ENCODE results near the gene GPR61.

The GPR61 gene

DNA sequence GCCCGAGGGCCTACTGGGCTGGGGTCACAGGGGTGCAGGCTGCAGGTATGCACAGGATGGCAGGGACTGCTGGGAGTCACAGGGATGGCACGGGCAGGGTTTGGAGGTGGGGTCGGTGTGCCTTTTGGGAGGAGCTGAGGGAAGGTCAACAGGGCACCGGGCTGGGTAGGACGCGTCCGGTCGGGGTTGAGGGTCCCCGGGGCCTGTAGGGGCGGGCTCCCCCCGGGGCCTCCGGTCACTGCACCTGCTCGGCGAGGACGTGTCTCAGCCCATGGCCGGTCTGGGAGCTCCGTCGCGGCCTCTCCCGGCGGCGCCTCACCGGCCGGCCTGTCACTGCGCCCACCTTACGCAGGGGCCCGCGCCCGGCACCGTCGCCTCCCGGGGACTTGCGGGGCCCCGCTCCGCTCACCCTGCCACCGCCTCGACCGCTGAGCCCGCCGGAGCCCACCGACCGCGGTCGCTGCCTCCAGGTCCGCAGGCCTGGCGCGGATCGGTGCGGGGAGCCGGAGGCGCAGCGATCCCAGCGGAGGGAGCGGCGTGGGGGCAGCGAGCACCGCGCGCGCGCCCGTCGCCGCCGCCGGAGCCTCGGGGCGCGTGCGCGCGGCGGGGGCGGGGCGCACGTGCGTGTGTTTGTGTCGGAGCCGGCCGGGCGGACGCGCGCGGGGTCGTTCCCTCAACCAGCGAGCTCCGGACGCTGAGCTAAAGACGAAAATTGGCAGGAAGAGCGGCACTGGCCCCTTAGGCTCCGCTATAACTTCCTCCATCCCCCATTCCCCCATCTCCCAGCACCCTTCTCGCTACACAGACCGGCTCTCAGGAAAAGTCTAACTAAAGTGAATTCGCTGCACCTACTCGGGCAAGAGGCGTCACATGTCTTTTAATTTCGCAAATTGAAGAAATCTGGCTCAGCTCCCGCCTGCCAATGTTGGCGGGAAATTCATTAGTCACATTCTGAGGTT lies 30.2 kb upstream of the GPR61 start, which contains the start of gene AMIGO1:
Gene AMIGO1 (minus strand): TSS at position 552 of the 959 bp plus-strand sequence. CDS start 815 bp downstream, outside the sequence.
- DNase-seq: peak; percentile 25

DNA sequence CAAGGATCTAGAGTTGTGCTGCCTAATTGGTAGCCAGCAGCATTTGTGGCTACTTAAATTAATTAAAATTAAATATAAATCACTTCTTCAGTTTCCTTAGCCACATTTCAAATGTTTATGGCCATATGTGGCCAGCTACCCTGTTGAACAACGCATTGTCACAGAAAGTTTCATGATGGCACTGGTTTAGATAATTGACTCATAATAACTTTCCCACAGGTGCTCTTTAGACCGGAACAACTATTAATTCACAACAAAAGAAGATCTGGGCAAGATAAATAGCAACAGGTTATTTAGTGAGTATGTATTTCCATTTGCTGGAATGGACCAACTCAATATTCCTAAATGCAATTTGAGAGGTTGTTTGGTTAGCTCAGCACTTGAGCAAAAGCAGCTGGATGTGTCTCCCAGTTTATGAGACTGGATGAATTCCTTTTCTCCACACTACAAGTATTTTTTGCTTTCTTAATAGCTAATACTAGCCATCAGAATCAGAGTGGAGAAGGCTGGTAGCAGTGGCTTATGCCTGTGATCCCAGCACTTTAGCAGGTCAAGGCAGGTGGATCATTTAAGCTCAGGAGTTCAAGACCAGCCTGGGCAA lies 26.5 kb upstream of the GPR61 start:
- DNase-seq: no peak

DNA sequence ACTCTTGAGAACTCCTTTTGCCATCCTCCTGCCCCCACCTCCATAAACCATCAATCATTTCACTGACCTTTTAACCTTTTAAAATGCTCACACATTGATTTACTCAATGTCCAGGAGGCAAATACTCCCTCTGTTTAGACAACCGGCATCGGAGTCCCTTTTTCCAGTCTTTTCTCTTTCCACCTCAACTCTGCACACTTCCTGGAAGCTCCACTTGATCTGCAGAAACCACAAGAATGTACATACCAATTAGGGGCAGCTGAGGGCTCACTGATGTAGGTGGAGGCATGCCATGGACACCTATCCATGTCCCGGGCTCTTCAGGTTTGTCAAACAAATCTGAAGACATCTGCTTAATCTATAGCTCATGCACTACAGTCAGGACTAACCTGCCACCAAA lies 24.8 kb upstream of the GPR61 start:
- DNase-seq: no peak

DNA sequence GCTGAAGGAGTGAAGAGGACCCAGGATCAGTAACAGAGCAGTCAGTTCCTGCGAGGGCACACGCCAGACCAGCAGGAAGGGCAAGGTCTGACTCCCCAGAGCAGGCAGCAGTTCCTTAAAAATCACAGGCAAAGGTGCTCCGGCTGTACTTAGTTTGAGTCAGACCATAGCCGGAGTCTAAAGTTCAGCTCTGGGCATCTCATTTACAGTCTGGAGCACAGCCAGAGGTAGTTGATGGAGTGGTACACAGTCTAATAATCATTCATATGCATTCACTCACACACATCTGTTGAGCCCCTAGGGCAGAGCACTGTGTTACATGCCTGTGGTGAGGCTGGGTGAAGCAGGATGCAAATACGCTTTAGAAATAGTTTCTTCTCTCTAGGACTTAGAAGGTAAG lies 22.8 kb upstream of the GPR61 start:
- DNase-seq: no peak

DNA sequence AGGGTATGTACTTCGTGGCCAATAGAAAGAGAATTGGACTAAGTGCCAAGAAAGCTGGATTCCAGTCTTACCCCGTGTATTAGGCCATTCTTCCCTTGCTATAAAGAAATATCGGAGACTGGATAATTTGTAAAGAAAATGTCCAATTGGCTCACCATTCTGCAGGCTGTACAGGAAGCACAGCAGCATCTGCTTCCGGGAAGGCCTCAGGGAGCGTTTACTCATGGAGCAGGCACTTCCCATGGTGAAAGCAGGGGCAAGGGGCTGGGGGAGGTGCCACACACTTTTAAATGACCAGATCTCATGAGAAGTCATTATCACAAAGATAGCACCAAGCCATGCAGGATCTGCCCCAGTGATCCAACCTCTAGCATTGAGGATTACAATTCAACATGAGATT lies 22.3 kb upstream of the GPR61 start:
- no peak for DNase-seq

DNA sequence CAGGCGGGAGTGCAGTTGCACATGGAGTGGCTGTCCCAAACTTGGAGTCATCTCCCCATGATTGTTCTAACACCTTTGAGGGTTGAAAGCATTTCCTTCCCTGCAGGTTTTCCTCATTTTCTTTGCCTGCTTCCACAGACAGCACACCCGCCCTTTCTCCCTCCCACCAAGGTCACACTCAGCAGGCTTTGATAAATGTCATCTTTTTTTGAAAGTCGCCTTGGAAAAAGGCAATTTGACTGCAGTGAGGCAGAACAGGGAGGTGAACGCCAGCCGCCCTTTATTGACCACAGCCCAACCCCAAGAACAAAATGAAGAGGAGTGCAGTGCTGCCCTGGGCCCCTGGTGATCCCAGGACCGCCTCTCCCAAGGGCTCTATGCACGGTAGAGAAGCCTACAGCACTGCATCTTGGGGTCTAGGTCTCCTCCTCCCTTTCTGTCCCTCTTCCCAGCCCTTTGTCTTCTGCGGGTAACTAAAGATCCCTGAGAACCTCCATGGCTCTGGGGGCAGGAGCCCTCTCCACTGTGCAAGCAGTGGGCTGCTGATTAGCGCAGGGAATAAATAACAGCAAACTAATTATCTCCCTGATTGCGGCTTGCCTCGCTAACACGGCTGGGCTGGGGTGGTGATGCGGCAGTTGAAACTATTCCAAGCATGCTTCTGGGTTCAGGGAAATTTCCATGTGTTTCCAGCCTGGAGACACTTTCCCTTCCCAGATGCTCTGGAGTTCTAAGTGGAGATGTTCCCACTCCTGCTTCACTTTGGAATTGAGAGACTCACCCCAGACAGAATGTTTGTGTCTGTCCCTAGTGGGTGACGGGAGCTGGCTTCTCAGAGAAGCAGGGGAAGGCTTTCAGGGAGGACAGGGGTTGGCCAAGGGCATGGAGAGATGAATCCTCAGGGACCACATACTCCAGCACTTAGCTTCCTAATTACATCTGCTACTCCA lies 18.4 kb upstream of the GPR61 start:
- no peak for DNase-seq

DNA sequence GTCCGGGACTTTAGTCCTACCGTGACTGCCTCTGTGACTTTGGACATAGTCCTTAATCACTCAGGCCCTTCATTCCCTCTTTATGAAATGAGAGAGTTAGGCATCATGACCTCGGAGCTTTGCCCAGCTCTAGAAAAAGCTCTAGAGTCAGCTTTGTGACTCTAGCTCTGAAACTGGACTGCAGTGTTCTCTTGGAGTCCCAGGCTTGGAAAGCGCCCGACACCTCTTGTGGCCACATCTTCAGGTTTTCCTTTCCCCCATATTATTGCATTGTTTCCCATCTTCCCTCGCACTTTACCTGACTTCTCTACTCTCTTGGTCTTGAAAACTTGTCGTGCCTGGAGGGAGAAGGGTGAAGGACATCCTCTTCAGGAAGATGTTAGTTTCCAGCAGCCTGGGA lies 17.6 kb upstream of the GPR61 start:
- no peak for DNase-seq

DNA sequence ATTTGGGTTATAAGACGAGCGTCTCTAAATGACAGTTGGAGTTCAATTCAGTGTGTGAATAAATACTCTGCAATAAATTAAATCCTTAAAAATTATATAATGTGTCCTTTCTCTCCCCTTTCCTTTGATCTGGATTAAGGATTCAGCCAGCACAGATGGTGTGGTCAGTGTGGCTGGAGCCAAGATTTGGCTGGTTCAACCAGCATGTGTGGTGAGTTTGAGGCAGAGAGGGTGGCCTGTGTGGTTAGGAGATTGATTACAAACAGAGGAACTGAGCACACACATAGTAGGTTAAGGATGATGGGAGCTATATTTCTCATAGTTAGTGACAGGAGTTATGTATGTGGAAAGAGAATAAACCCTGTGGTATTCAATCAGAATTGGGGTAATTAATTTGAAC lies 16.0 kb upstream of the GPR61 start:
- DNase-seq: no peak

DNA sequence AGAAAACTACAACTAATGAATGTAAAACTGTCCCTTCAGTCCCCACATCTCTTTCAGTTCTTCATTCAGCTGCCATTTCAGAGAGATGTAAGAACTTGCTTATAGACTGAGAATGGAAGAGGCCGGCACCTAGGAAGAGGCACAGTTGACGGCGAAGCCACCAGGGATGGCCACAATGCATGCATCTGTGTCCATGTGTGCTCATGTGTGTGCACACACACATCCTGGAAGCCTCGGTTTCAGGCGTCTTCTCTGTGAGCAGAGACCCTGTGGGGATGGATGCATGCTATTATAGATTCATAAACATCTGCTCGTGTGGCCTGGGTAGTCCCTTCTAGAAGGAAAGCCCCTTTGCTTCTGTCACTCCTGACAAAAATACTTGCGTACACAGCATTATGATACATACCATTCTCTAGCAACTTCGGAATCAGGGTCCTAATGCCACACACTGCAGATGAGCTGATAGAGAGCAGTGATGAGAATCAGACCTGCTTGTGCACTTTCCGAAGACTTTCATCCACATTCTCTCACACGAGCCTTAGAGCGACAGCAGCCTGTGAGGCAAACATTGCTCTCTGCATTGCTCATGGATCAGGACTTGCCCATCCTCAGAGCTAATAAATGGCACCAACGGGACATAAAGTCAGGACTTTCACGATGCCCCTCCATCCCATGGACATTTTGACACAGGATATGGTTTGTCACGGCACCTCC lies 12.4 kb upstream of the GPR61 start:
- no peak for DNase-seq

DNA sequence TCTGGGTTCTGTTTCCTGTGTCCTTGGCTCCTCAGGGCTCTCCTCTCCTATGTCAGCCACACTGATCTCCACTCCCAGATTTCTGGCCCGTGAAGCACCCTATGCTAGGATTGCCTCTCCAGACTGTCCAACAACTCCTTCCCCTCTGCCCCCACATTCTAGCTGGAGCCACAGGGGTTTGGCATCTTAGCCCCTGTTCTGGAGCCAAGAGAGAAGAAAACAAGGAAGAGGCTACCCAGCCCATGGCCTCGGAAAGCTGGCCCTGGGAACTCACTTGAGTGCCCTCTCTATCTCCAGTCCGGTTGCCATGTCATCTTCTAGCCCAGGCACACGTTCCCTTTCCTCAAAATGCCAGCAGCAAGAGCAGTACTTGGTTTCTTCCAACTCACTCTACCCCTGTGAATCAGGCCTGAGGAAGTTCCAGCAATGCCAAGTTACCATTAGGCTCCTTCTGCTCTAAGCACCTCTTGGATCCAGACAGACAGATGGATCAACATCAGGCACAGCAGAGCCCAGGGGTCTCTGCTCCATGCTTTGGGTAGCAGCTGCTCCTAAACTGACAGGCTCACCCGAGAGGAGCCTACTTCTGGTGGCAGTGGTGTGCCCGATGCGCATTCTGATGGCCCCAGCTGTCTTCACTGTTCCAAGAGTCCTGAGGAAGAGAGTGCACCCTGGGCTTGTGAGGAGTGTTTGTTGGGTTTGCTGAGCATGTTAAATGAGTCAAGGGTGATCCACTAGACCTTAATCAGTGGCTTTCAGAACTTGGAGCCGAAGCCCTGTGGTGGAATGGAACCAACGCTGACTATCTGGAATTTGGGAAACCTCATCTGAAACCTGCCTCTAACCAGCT lies 11.6 kb upstream of the GPR61 start:
- DNase-seq: no peak

DNA sequence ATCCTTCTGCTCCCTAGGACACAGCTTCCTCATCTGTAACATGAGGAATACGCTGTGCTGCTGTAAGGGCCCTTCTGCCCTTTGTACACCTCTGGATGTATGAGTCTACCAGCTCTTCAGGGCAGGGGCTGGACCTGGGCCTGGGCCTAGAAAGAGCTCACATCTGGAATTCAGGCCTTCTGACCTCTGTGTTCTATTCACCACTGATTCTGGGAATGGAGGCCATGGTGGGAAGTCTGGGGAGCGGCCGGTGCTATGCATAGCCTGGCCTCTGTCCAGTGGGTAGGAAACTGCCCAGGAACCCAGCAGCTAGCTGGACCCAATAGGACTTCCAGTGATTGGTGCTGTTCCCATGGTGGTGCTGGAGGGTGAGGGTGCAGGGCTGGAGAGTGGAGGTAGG lies 11.0 kb upstream of the GPR61 start:
- no peak for DNase-seq

DNA sequence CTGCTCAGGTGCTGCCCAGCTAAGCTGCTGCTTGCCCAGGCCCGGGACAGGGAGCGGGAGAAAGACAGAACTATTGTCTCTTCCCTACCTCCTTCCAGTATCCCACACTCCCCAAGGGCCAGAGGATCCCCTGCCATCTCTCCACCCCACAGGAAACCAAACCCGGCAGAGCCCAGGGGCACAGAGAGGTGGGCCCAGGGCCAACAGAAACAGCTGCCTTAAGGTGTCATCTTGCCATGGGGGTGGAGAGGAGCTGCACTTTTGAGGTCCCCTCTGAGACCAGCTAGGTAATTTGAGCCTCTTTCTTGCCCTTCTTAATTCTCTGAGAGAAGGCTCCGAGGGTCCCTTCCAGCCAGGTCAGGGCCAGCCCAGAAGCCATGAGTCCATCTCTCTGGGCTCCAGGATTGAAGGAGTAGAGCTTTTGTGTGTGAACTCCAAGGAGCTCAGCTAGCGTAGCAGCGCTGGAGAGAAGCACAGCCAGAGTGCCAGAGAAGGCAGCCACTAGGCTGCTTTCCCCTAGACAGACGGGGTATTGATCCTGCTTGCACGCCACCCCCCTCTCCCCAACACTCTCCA lies 9.7 kb upstream of the GPR61 start:
- no peak for DNase-seq

DNA sequence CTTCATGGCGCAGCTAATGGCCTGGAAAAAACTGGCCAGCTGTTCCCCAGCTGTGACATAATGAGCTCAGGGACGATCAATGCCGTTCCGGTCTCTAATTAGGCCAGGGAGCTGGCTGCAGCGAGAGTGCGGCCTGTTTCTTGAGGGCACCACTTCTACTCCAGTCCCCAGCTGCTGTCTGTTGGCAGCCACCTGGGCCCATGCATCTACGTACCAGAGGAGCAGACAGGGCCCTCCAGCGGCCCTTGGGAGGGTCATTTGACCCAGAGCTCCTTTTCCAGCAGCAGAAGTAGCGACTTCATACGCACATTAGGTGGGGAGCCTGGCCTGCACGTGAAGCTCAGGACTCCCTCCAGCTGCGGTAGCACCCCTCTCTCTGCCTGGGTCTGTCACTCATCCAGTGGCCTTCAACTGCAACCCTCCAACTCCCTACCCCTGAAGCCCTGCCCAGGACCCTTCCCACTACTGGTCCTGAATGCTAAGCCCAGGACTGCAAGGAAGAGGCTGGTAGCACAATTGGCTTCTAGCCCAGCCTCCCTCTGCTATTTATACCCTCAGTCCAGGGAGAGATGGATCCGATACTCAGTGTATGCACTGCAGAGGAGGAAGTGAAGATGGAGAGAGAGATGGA lies 9.1 kb upstream of the GPR61 start:
- no peak for DNase-seq

DNA sequence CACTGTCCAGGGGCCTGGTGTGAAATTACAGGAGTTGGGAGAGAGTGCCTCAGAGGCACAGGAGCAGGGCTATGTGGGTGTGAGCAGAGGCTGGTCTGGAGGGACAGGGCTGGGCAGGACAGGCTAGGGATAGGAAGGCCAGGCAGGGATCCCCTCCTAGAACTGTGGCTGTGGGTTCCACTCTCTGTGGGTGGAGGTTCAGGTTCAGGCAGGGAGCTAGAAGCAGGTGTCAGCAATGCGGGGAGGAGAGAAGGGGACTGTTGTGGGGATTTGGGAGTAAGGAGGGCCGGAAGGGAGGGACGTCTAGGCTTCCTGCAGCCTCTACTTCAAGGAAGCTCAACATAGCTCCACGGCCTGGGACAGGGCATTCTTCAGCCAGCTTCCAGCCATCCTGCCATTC lies 8.3 kb upstream of the GPR61 start:
- no peak for DNase-seq

DNA sequence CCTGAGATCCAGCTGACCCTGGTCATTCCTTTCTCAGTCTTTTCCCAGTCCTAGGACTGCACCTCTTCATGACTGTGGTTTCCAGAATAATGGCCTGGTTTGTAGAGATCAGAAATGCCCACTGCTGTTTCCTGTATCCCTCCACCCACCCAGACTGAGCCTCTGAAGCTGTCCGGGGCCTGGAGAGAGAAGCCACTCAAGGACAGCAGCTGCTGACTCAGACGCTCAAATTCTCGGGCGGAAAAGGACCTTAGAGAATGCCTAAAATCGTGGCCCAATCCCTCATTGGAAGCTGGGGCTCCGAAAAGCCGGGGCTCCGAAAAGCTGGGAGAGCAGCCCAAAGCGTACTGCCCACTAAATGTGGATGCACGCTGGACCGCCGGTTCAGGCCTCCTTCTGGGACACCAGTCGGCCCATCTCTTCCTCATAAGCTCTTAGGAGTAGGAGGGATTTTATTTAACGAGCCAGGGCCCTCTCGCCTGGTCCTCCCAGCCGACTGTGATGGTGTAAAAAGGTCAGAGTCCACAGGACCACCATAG lies 7.8 kb upstream of the GPR61 start:
- DNase-seq: no peak

DNA sequence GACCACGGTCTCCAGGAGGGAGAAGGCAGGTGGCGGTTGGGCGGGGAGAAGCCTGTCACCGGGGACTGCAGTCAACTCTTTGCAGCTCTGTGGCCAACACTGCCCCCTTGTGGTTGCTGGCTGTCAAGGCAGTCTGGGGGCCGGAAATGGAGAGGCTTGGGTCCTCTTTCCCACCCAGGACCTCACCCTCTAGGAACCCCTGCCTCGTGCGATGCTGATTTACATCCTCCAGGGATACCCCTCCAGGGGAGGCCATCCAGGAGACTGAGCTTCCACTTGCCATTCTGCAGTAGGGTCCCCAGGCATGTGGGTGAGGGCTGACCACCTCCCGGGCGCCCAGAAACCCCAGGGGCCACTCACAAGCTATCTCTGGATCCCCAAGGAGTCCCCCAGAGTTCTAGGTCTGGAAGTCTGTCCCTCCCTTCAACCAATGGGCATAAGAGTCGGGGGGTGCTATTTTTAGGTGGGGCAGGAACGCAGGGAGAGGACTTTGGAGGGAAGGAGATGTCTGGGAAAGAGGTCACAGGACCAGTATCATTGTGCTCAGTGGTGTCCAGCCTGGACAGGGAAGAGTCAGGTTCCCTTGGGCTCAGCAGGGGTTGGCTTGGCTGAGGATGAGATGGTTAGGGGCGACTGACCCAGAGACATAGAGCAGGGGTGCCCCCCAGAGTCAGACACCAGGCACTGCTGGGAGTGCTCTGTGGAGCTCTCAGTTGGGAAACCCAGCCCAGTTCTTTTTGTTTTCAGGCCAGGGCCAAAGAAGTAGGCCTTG lies 7.1 kb upstream of the GPR61 start:
- peak; percentile 83 for DNase-seq

DNA sequence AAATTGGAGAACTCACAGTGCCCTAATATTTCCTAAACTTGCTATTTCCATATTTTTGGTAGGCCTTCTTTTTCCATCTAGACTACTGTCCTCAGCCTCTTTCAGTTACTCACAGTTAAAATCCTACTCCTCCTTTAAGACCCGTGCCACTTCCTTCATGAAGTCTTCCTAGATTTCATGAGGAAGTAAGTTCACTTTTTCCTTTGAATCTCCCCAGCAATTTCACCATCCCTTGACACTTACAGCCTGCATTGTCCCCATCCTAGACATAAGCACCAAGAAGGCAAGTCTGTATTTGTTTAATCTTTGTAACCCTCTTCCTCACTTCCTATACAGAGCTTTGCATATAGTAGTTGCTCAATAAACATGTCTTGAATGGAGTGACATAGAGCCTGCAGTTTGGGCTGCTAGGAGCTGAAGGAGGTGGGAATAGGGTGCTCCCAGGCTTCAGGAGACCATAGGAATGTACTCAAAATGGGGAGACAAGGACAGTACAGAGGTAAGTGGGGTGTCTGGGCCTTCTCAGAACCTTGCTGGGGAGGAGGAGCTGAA lies 5.3 kb upstream of the GPR61 start:
- DNase-seq: no peak

DNA sequence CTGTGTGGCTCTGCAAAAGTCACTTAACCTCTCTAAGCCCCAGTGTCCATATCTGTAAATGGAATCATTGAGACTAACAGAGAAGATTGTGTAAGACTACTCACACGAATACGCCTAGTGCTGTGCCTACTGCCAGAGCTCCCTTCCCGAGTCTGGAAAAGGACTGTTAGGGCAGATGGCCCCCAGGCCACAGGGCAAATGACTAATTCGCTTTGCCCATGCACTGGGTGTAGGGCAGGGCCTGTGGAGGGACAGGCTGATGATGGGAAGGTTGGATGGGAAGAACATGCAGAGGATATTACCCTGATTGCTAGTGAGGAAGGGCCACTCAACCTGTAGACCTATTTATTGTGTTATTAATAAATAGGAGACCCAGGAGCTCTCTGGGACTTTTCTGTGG lies 4.2 kb upstream of the GPR61 start:
- DNase-seq: no peak

DNA sequence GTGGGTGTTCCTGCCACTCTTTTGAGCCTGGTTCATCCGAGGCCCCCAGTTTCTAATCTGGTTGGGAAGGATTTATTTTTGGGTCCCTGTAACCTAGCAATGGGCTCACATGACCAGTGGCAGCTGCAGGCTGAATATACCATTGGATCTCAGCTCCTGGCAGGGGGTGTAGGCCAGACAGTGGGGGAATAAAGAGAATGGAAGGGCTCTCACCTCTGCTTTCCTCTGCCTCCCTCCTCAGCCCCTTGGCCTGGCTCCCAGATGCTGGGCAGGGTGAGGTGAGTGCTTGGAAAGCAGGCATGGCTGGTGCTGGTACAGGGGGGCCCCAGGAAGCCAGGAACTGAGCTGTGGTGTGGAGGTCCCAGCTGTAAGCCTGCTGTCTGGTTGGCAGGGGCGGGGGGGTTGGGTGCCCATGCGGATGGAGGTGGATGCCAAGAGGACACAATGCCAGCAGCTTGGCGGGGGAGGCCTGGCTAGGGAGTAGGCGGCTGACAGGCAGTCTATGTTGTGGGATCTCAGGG lies 3.6 kb upstream of the GPR61 start:
- DNase-seq: no peak
